Fibroblast of peridontal ligament (primary cell): ENCODE results near the gene CHPT1.
A peak's percentile ranks its signal among the peaks of the same experiment; 100 is the strongest.
"Not testable (repeated sequence)": the region's sequence is repeated elsewhere in the genome, so short reads cannot be mapped to it uniquely, and the experiment has no call there.

Source experiments
- DNase-seq: peaks from one replicate; pipeline ENCODE4 v3.0.0-alpha.2; 2010; ENCODE audit errors: extremely low read depth

The CHPT1 gene

DNA sequence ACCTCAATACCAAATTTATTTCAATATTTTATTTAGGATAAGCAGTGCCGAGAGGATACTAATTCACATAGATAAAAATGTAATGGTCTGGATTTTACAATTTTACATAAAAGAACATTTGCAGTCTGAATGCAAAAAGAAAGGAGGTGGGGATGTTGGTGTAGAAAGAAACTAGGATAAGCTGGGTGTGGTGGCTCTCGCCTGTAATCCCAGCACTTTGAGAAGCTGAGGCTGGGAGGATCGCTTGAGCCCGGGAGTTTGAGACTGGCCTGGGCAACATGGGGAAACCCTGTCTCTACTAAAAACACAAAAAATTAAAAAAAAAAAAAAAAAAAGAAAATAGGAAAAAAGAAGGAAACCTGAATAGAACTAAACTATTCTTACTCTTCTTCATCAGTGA, 25.0 kb downstream of the CHPT1 start:
- no peak for DNase-seq

GRCh38 chr12:101727098-101727497, 29.7 kb downstream of the CHPT1 start:
- no peak for DNase-seq

- DNase-seq, result no peak
Observed at GRCh38 chr12:101729842-101730241, 32.4 kb downstream of the CHPT1 start.

DNA sequence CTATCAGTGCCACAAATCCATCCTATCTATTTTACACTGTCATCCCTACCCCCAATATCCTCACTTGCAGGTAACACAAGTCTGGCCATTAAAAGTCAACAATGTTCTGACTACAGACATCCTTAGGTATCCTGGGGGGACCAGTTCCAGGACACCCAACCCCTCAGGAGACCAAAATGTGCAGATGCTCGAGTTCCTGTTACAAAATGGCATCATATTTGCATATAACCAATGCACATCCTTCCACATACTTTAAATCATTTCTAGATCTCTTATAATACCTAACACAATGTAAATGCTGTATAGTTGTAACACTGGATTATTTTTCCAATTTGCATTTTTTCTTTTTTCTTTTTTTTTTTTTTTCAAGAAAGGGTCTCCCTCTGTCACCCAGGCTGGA, 34.9 kb downstream of the CHPT1 start:
- no peak for DNase-seq

DNA sequence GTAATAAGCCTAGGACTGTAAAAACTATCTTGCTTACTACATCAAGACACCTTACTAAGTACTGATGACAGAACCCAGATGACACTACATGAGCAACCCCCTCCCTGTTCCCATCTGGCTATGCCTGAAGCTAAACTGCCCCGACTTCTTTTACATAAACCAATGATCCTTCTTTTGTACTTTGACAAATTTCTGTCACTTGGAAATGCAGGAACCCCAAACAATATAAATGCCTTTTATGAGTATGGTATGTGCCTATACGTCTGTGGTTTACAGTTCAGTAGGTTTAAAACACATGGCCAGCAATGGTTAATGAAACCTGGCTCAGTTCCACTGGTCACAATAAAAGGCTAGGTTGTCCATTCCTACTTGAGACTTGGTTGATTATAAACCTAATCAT, 35.7 kb downstream of the CHPT1 start:
- DNase-seq, result no peak

- DNase-seq, result not testable (repeated sequence)
Observed at GRCh38 chr12:101734482-101734881, 37.0 kb downstream of the CHPT1 start.

DNA sequence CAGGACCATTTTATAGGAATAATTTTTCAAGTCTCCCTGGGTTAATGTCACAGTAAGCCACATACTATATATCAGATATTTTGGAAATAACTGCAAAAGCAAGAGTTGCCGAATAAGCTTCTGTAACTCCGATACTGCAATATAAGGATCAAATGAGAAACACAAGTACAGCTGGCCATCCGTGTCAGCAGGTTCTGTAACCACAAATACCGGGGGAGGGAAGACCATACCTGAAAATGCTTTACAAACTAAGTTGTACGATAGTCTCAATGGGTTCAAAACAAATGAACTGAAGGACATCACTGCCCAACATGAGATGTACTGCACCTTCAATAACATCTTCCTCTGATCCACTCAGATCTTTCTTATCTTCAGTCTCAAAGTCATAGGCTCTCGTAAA, 40.0 kb downstream of the CHPT1 start:
- DNase-seq, result no peak

DNA sequence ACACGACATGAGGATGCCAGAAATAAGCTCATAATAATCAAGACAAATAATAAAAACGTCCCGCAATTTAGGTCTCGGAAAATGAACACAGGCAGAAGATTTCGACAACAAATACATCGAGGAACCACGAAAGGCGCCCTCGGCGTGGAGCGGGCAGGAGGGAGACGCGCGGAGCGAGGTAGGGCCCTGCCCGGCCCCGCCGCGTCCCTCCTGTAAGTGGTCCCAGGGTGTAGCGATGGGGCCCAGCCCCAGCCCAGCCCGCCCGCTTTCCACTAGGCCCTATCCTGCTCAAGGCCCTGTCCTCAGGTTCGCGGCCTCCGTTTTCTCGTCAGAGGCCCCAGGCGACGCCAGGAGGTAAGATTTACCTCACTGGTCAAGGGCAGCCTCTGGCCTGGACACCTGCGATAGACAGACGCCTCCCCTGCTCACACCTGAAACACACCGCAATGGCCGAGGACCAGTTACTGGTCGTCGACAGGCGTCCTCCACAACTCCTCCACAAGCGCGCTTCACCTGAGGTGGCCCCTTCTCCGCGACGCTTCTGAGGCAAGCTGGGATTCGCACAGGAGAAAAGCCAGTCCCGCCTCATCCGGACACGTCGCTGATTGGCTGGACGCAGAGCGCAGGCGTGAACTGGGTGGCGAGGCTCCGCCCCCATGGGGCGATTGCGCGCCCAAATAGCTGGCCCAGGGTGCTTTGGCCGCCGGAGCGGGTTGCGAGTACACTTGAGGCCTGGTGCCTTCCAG, 41.7 kb downstream of the CHPT1 start, which contains the start of gene SYCP3:
TSS of gene SYCP3 (minus strand) at position 543 of the 746 bp plus-strand sequence. CDS start 1,527 bp downstream, outside the sequence.
- no peak for DNase-seq

DNA sequence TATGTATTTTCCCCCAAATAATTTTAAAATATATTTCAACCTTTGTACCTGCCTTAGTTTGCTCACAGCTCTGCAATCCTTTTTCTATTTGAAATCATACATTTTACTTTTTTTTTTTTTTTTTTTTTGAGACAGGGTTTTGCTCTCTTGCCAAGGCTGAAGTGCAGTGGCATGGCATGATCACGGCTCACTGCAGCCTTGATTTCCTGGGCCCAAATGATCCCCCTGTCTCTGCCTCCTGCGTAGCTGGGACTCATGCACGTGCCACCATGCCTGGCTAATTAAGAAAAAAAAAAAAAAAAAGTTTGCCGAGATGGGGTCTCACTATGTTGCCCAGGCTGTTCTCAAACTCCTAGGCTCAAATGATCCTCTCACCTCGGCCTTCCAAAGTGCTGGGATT, 43.1 kb downstream of the CHPT1 start:
- no peak for DNase-seq

- no peak for DNase-seq
Observed at GRCh38 chr12:101740980-101741379, 43.5 kb downstream of the CHPT1 start.

DNA sequence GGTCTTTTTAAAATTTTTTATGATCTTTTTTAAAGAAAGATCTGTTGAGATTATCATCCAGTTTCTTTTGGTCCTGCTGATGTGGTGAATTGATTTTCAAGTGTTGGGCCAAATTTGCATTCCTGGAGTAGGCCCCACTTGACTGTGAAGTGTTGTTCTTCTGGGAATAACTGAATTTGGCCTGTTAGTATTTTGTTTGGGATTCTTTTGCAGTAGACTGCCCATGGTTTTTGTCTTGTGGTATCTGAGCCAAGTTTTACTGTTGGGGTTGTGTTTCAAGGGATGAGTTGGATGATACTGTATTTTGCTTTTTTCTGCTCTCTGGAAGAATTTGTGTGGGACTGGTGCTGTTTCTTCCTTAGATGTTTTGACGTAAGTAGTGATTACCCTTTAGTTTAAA, 45.8 kb downstream of the CHPT1 start:
- peak; percentile 86 for DNase-seq

GRCh38 chr12:101743724-101744472, 46.5 kb downstream of the CHPT1 start:
- no peak for DNase-seq

DNA sequence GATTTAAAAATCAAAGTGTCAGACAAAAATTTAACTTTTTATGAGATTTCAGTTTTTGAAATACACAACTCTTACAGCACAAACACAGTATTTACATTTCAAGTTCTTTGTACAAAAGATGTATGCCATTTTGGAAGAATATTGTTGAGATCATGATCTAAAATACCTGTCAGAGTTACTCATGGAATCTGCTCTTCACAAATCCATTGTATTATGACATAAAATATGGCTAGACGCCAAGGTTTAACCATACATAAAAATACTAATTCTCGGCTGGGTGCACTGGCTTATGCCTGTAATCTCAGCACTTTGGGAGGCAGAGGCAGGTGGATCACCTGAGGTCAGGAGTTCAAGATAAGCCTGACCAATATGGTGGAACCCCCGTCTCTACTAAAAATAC, 48.0 kb downstream of the CHPT1 start:
- no peak for DNase-seq

GRCh38 chr12:101746196-101746595, 48.8 kb downstream of the CHPT1 start:
- DNase-seq, result no peak

DNA sequence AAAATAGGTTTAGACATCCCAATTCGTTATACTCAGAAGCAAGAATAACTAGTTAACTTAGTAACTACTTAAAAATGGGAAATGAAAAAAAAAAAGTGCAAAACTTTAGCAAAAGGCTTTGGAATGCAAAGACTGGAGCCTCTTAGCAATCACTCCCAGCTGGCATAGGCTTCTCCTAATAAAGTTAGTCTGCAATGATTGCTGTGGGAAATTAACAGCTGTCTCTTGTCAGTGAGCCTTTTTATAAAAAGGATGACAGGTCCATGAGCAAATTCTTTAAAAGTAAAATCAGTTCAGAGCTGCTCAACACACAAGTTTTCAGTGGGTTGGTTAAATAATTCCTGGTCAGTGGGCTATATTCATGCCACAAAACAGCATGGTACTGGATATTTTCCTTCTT, 49.2 kb downstream of the CHPT1 start:
- peak; percentile 59 for DNase-seq

GRCh38 chr12:101747697-101748096, 50.3 kb downstream of the CHPT1 start:
- DNase-seq, result no peak

- DNase-seq, result no peak
Observed at GRCh38 chr12:101748907-101749306, 51.5 kb downstream of the CHPT1 start.

DNA sequence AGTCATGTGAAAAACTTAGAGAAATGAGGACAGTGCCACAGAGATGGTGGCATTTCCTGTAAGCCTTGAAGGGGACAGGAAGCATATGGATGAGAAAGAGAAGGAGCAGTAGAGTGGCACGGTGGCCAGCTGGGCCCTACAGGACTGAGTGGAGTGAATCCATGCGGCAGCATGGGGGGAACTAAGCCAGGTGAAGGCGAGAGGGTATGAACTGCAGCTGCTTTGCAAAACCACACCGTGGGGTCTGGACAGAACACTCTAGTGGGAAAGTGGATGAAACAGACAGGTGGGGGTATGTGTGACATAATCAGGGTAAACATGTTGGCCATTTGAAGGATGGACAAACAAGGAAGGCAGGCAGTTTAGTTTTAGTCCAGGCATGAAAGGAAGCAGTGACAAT, 52.2 kb downstream of the CHPT1 start:
- no peak for DNase-seq

DNA sequence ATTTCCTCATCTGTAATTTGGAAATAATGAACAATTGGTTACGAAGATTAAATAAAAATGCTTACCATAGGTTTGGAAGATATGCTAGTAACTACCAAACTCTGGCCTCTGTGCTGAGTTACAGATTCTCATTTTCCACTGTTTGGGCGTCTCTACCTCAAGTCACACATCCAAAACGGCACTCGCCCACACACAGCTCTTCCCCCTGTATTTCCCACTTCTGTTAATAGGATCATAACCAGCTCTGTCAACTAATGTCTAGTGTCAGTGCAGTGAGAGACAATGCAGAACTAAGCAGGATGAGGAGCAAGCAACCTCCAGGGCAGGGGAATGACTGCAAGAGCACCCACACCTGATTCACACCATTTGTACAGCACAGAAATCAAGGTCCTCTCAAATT, 52.7 kb downstream of the CHPT1 start:
- no peak for DNase-seq

- peak; percentile 51 for DNase-seq
Observed at GRCh38 chr12:101759396-101760047, 62.1 kb downstream of the CHPT1 start.

DNA sequence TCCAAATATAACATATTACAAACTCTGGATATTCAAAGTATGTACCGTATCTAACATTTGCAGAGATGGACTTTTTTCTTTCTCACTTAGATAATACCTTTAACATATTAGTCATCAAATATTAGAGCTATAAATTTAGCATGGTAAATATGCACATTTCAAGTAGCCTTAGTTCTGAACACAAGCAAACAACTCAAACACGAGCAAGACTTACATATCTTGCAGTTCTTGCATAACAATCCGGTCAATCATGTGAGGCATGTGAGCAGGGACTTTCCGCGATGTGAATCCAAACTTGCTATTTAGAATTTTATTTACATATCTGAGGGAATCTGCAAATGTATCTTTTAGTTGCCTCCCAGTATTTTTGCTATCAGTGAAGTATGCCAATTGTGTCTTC, 63.9 kb downstream of the CHPT1 start:
- DNase-seq, result peak; percentile 23

DNA sequence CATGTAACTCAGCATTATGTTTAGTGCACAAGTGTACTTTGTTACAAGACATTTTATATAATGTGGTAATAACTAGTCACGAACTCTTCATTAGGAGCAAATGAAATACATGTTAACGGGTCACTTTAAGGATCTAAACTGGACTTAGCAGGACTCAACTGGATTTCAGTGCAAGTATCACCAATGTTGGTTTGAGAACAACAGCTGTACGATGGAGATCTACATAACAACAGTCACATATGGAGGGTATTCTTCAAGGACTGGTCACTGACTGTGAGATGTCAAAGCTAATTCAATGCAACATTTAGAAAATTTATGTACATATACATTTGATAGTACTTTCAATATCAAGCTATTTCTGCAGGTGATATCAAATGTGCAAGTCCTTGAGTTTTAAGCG, 64.3 kb downstream of the CHPT1 start:
- DNase-seq, result no peak
